Measurements from ENCODE around the gene CDH23. TPM values are rescaled to one million over a fixed set of nuclear protein-coding genes. Genes with fewer than 3 reads are reported as not detected.

The CDH23 gene
- total and polyA plus RNA-seq, 2 experiments from 2014 or later, result 0.08 TPM; not detected in 1

DNA sequence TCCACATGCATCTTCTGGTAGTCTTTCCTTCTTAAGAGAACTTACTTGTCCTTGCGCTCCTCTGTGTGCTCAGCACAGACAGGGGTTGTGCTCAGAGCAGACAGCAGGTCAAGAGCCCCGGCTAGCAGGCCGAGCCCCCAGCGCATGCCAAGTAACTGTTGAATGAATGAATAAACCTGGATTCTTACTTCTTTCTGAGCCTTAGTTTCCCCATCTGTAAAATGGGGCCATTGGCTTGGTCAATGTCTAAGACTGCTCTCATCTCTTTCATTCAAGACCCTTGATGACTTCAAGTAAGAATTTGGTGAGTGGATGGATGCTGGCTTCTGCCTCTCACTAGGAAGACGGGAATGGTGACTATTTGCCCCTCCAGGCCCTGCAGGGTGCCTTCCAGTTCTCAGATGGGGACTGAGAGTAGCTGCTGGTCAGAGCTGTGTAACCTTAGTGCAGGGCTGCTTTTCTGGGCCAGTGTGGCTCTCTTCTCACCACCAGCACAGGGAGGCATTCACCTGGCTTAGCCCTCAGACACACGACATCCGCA lies 78.1 kb downstream of the CDH23 start:
- TF ChIP-seq EZH2 (IDR thresholded peaks at IDR 0.05; ENCODE audit: insufficient read depth, poor library complexity, severe bottlenecking), result no peak
- TF ChIP-seq EZH2phosphoT487 (IDR thresholded peaks at IDR 0.05; ENCODE audit: insufficient read depth, low read depth), result no peak
- WGBS, 2 experiments (ENCODE audit: low coverage in 1 of 2, low lambda C conversion rate in 2 of 2, missing lambda C conversion rate in 2 of 2), result 58 to 63% methylated on average over 7 of the region's 7 CpGs
- H3K9me2 ChIP-seq (ENCODE audit: insufficient read depth), result no peaks in the 10 kb centered on the region
- no peaks in the 10 kb centered on the region for H3K9me3 ChIP-seq (ENCODE audit: low read depth)
- H4K20me1 ChIP-seq (ENCODE audit: insufficient read depth), result no peaks in the 10 kb centered on the region
- H2AFZ ChIP-seq, result no peak overlapping the region
- H3K79me2 ChIP-seq (ENCODE audit: insufficient read depth), result no peaks in the 10 kb centered on the region
- no peaks in the 10 kb centered on the region for H3F3A ChIP-seq (ENCODE audit: insufficient read depth)
- in situ Hi-C loops (cut with MboI), result no loop called here
- DNase-seq, result no peak
- H3K27me3 ChIP-seq (replicated peaks; ENCODE audit: insufficient read depth), result peaks cover 45% of the 10 kb centered on the region
- H3K4me3 ChIP-seq, result no peak overlapping the region
- H3K9ac ChIP-seq, result no peak overlapping the region
- H3K36me3 ChIP-seq (ENCODE audit: low read depth), result no peaks in the 10 kb centered on the region
- H3K4me2 ChIP-seq (ENCODE audit: unreplicated experiment), result no peak overlapping the region
- H3K27ac ChIP-seq, result no peak overlapping the region
- no peaks in the 10 kb centered on the region for H3K4me1 ChIP-seq (ENCODE audit: insufficient read depth)

DNA sequence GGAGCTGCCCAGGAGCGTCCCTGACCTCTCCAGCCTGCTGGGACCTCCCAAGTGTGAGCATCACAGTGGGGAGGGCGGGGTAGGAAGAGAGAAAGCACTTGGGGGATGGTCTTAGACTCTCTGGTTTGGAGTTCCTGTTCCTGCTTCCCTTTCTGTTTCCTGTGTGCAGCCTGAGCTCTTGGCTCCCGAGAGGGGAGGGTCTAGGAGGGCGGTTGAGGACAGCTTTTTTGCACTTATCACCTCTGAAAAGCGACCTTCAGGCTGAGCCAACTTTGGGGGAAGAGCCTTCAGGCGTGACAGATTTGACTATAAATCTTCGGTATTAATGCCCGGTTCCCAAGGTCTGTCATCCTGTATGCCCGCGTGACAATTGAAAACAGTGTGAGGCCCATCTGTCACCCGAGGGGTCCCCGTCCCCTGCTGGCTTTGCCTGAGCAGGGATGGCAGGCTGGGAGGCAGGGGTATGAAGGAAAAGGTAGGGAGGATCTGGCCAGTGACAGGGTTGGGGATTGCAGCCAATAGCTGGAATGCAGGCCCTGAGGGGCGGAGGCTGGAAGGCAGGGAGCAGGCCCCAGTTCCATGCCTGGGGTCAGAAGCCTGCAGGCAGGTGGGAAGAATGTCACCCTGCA lies 78.6 kb downstream of the CDH23 start:
- Histone ChIP-seq H3K27ac (no peak overlapping the region), H4K20me1 (ENCODE audit: insufficient read depth) (no peaks in the 10 kb centered on the region), H2AFZ (no peak overlapping the region), H3K4me3 (no peak overlapping the region), H3K9me3 (ENCODE audit: low read depth) (no peaks in the 10 kb centered on the region), H3F3A (ENCODE audit: insufficient read depth) (no peaks in the 10 kb centered on the region), H3K9me2 (ENCODE audit: insufficient read depth) (no peaks in the 10 kb centered on the region), H3K4me1 (ENCODE audit: insufficient read depth) (no peaks in the 10 kb centered on the region), H3K4me2 (ENCODE audit: unreplicated experiment) (no peak overlapping the region), H3K79me2 (ENCODE audit: insufficient read depth) (no peaks in the 10 kb centered on the region), H3K36me3 (ENCODE audit: low read depth) (no peaks in the 10 kb centered on the region), H3K9ac (no peak overlapping the region), H3K27me3 (replicated peaks; ENCODE audit: insufficient read depth) (peaks cover 45% of the 10 kb centered on the region)
- TF ChIP-seq EZH2phosphoT487 (IDR thresholded peaks at IDR 0.05; ENCODE audit: insufficient read depth, low read depth), result no peak
- TF ChIP-seq EZH2 (IDR thresholded peaks at IDR 0.05; ENCODE audit: insufficient read depth, poor library complexity, severe bottlenecking), result no peak
- DNase-seq, result no peak
- 56% methylated on average over 13 of the region's 13 CpGs for WGBS, 2 experiments (ENCODE audit: low coverage in 1 of 2, low lambda C conversion rate in 2 of 2, missing lambda C conversion rate in 2 of 2)
- in situ Hi-C loops (cut with MboI), result no loop called here

DNA sequence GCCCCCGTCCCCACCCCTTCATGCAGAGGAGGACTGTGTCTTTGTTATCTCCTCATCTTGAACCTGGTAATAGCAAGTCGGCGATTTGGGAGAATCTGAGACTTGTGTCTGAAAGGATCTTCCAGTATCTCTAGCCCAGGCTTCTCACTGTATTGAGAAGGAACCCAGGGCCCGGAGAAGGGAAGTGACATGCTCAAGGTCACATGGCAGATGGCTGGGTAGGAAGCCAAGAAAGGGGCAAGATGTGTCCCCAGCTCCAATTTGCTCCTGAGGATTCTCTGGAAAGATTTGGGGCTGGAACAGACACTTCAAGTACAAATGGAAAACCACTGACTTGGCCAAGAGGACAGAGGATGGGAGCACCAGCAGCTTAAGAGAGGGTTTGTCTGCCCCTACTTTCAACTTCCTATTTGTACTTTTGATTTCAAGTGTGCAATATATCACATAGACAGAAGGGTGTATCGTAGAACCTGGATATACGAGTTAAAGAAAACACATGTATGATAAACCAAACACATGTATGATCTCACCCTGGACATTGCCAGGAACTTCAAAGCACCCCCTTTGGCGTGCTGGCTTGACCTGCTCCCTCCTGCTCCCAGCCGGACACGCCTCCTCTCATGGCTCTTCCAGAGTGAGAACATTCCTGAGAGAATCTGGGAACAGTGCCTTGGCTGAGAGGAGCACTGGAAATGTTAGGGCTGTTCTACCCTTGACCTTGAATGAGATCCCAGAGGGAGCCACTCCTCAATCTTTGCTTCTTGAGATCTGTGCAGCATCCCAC lies 79.7 kb downstream of the CDH23 start:
- no peaks in the 10 kb centered on the region for H3K9me3 ChIP-seq (ENCODE audit: low read depth)
- no peaks in the 10 kb centered on the region for H3K36me3 ChIP-seq (ENCODE audit: low read depth)
- no peak overlapping the region for H3K4me3 ChIP-seq
- 18% methylated on average over 9 of the region's 9 CpGs for WGBS, 2 experiments (ENCODE audit: low coverage in 1 of 2, low lambda C conversion rate in 2 of 2, missing lambda C conversion rate in 2 of 2)
- no peaks in the 10 kb centered on the region for H4K20me1 ChIP-seq (ENCODE audit: insufficient read depth)
- no peak for DNase-seq
- H3K9me2 ChIP-seq (ENCODE audit: insufficient read depth), result no peaks in the 10 kb centered on the region
- H3K9ac ChIP-seq, result no peak overlapping the region
- TF ChIP-seq EZH2 (IDR thresholded peaks at IDR 0.05; ENCODE audit: insufficient read depth, poor library complexity, severe bottlenecking), result no peak
- TF ChIP-seq EZH2phosphoT487 (IDR thresholded peaks at IDR 0.05; ENCODE audit: insufficient read depth, low read depth), result no peak
- no peak overlapping the region for H3K4me2 ChIP-seq (ENCODE audit: unreplicated experiment)
- no peaks in the 10 kb centered on the region for H3F3A ChIP-seq (ENCODE audit: insufficient read depth)
- H3K27me3 ChIP-seq (replicated peaks; ENCODE audit: insufficient read depth), result peaks cover 48% of the 10 kb centered on the region
- H3K27ac ChIP-seq, result no peak overlapping the region
- H3K4me1 ChIP-seq (ENCODE audit: insufficient read depth), result no peaks in the 10 kb centered on the region
- in situ Hi-C loops (cut with MboI), result no loop called here
- H3K79me2 ChIP-seq (ENCODE audit: insufficient read depth), result no peaks in the 10 kb centered on the region
- no peak overlapping the region for H2AFZ ChIP-seq

GRCh38 chr10:71478173-71478572 lies 81.5 kb downstream of the CDH23 start:
- Histone ChIP-seq H3K4me1 (ENCODE audit: insufficient read depth) (no peaks in the 10 kb centered on the region), H3K79me2 (ENCODE audit: insufficient read depth) (no peaks in the 10 kb centered on the region), H3K27ac (no peak overlapping the region), H3K4me3 (no peak overlapping the region), H3F3A (ENCODE audit: insufficient read depth) (no peaks in the 10 kb centered on the region), H3K4me2 (ENCODE audit: unreplicated experiment) (no peak overlapping the region), H3K27me3 (replicated peaks; ENCODE audit: insufficient read depth) (peaks cover 58% of the 10 kb centered on the region), H2AFZ (no peak overlapping the region), H3K9me3 (ENCODE audit: low read depth) (no peaks in the 10 kb centered on the region), H4K20me1 (ENCODE audit: insufficient read depth) (no peaks in the 10 kb centered on the region), H3K9me2 (ENCODE audit: insufficient read depth) (no peaks in the 10 kb centered on the region), H3K9ac (no peak overlapping the region), H3K36me3 (ENCODE audit: low read depth) (no peaks in the 10 kb centered on the region)
- 33 to 35% methylated on average over 3 of the region's 3 CpGs for WGBS, 2 experiments (ENCODE audit: low coverage in 1 of 2, low lambda C conversion rate in 2 of 2, missing lambda C conversion rate in 2 of 2)
- in situ Hi-C loops (cut with MboI), result no loop called here
- no peak for DNase-seq
- TF ChIP-seq EZH2 (IDR thresholded peaks at IDR 0.05; ENCODE audit: insufficient read depth, poor library complexity, severe bottlenecking) (no peak), EZH2phosphoT487 (IDR thresholded peaks at IDR 0.05; ENCODE audit: insufficient read depth, low read depth) (no peak)

All from GM23248 (cell line).